AG08395 (cell line): Measurements from ENCODE around the gene RIIAD1.
A peak's percentile ranks its signal among the peaks of the same experiment; 100 is the strongest.
"Not testable (repeated sequence)": the region's sequence is repeated elsewhere in the genome, so short reads cannot be mapped to it uniquely, and the experiment has no call there.

Experiments
- DNase-seq: peaks from one replicate; pipeline ENCODE4 v3.0.0; 2012; ENCODE audit warnings: mixed read lengths, low spot score

Gene RIIAD1

GRCh38 chr1:151711044-151711800 is 10.1 kb upstream of the RIIAD1 start:
- DNase-seq: no peak

GRCh38 chr1:151711951-151712350 is 9.4 kb upstream of the RIIAD1 start:
- no peak for DNase-seq

GRCh38 chr1:151713044-151713443 is 8.3 kb upstream of the RIIAD1 start:
- no peak for DNase-seq

DNA sequence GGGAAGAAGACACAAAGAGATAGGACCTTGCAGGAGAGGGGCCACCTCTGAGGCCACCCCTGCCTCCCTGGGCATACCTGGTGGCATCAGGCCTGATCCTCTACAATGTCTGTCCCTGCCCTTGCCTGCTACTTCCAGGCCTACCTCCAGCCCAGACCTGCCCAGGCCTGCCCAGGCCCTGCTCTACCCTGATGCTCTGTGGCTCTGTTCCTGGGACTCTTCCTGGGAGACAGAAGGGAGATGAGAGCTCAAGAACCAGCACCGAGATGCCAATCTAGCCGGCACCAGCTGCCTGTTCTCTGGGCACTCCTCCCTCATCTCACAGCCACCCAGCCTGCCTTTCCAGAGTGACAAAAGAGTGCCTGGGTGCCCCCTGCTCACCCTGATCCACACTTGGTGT is 7.4 kb upstream of the RIIAD1 start:
- DNase-seq: no peak

- DNase-seq: no peak
Measured at GRCh38 chr1:151714820-151715725, 6.2 kb upstream of the RIIAD1 start.

GRCh38 chr1:151715726-151716404 is 5.5 kb upstream of the RIIAD1 start:
- no peak for DNase-seq

DNA sequence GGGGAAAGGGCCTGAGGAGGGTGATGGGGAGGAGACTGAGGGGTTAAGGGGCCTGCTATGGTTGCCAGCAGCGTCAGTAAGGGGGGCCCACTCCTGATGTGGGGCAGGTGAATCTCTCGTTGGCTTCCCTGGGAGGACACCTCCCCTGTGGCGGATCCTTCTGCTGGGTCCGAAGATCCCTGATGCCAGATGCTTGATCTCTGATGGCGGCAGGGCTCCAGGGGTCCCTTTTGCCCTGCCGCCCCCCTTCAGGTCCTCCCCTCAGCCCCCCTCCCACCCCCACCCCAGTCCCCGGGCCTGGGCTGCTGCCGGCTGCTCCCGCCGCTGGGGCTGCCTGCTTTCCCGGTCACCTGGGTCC is 4.9 kb upstream of the RIIAD1 start:
- no peak for DNase-seq

DNA sequence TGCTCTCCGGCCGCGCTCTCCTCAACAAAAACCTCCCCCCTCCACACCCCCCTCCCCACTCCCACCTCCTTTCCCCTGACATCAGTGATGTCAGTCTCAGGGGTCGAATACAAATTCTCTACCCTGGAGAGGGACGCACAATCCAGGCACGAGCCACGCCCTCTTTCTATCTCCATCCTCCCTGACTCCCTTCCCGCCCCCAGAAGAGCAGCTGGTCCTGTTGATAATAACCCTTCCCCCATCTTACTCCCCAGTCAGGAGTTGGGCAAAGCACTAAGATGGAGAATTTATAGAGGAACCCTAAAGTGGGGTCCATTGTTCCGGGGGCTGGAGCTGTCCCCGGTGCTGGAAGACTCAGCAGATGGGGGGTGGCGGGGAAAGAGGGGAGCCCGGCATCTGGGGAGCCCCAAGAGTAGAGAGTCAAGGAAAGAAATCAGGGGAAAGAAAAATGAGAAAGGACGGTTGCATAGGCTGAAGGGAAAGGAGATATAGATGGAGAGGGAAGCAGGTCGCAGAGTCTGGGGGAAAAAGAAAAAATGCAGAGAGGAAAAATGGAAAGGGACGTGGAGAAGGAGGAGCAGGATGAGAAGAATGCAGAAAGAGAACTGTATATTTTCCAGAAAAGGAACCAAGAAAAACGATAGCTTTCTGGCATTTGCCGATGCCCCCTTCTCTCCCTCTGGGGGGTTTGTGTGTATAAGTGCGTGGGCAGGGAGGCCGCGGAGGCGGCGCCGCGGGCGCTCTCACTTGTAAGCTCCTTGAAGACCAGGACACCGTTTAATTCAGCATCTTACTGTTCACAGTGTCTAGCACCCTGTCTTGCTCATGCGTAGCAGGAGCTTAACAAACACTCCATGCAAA is 4.3 kb upstream of the RIIAD1 start, which contains the start of gene CELF3:
Gene CELF3, minus strand, starts transcription at position 33 of the 861 bp plus-strand sequence. CDS start 783 bp downstream, outside the sequence.
- DNase-seq: no peak

DNA sequence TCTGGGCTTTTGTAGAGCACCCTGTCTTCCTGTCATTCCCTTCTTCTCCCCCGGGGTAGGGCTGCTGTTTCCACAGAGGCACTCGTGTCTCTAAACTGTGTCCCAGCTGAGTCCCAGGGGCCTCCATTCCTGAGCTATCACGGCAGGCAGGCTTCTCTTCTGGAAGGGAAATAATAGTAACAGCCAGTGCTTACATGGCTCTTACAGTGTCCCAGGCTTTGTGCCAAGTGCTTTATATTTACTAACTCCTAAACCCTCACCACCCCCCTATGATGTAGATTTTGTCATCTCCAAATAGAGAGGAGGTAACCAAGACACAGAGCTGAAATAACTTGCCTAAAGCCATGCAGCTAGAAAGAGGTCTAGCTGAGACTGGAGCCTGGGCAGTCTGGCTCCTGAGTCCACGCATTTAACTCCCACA is 3.3 kb upstream of the RIIAD1 start:
- no peak for DNase-seq

GRCh38 chr1:151718666-151719065 is 2.7 kb upstream of the RIIAD1 start:
- no peak for DNase-seq

DNA sequence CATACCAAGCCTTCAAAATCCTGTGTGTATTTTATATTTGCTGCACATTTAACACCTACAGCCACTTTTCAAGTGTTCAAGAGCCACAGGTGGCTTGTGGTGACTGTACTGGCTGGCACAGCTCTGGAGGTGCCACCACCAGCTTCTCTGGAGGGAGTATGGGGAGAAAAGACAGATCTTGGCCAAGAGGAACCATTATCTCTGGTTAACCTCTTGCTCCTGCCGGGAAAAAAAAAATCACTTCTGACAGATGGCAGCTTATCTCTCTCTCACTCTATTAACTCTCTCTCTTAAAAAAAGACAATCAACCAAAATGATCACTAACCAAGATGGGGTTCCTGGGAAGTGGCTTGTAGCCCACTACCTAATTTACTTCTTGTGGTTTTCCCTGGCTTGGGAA is 1.2 kb upstream of the RIIAD1 start:
- DNase-seq: no peak

DNA sequence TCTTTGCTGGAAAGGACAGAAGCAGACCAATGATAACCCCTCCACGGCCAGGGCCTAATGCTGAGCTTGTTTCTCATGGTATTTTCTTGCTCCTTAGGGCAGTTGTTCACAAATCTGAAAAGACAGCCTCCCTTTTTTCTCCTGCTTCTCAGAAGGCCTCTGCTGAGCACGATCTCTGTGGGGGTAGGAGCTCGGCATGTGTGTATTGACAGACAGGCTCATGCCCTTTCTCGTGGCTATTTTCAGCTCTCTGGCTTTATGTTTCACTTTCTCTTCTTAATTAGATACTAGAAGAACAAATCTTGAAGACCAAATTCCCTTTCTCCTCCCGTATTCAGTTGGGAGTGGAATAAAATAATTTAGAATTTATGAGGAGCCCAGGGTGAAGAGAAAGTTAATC is 768 bp upstream of the RIIAD1 start:
- peak; percentile 25 for DNase-seq

DNA sequence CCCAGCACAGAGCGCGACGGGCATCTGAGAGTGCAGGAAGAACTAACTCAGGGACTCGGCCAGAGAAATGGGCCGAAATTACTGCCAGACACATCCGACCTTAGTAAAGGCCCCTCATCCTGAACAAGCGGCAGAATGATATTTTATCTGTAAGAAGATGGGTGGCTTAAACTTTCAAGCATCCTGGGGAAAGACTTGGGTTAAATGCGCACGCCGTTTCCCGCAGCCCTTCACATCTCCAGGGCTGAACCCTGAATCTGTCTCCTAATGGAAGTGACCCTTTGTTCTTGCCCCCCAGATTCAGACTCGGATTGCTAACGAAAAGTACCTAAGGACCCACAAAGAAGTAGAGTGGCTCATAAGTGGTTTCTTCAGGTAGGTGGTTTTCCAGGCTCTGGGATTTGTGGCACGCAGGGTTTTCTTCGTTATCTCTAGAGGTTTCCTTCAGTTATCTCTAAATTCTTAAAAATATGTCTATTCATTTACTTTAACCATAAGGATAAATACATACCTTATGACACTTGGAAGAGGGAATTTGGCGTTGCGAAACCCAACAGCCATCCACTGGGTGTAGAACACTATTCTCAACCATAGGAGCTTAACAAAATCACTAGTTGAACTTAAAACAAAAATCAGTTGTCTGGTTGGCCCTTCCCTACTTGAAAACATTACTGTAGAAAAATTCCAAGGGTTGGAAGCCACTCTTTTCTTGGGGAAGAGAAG is 627 bp downstream of the RIIAD1 start:
- no peak for DNase-seq

DNA sequence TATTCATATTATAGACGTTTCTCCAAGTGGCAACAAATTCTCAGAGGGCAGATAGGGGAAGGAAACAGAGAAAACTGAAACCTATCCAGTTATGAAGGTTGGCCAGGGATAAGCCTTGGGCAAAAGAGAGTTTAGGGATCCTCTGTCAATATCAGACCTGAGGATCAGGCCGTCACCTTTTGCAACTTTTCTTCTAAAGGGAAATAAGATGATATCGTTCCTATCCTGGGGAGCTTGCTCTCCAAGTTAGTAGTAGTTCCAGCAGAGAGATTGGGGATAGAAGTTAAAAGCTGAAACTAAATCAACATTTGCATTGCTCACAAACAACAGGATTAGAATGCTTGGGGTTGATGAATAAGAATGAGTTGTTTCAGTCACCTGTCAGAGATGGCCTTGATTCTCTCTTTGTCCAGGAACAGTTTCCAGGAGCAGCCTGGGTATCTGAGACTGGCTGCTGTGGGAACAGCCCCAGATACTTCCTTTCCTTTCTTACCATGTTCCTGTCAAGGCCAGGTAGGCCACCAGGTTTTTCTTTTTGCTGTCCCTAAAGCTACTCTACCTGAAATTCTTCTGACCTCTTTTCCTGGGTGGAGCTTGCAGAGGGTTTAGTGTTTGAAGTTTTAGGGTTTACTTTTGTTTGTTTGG is 2.5 kb downstream of the RIIAD1 start:
- DNase-seq: no peak

GRCh38 chr1:151728151-151729054 is 7.1 kb downstream of the RIIAD1 start:
- DNase-seq: peak; percentile 57

GRCh38 chr1:151729157-151729965 is 8.0 kb downstream of the RIIAD1 start:
- no peak for DNase-seq

DNA sequence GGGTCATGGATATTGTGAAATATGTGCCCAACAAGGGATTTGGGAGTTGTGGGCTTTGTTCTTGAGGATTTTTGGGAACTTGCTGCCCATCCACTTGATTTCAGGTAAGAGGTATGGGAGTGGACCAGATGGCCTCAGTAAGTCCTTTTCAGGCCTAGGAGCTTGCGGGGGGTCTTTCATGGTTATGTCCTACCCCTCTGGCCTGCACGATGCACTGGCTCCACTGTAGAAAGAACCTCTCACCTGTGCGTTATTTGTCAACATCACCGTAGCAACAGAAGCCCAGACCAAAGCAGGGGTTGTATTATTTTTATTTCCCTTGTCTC is 8.6 kb downstream of the RIIAD1 start:
- no peak for DNase-seq

GRCh38 chr1:151733126-151733525 is 11.8 kb downstream of the RIIAD1 start:
- no peak for DNase-seq

GRCh38 chr1:151733995-151734394 is 12.7 kb downstream of the RIIAD1 start:
- DNase-seq: not testable (repeated sequence)
